HL-60 (cell line): ENCODE data around the gene TFB1M.

Experiments
- DNase-seq, 2 experiments: peaks; one replicate each; pipeline ENCODE4 v3.0.0-alpha.2; 2010 to 2020; ENCODE audit warnings: low read depth in 1 of 2, low spot score in 1 of 2
- H3K27ac ChIP-seq: fragments of 250-450 bp; sonication (Bioruptor Pico); replicated peaks from 2 replicates; pipeline ENCODE4 v1.5.1; 2020; ENCODE audit warnings: mild to moderate bottlenecking, moderate library complexity
- H3K27me3 ChIP-seq: fragments of 250-450 bp; sonication (Bioruptor Pico); 2 replicates; pipeline ENCODE4 v1.5.1; 2021; ENCODE audit warnings: mild to moderate bottlenecking, moderate library complexity; ENCODE audit not compliant: insufficient read depth, poor library complexity, severe bottlenecking
- H3K4me3 ChIP-seq: replicated peaks from 2 replicates; pipeline ENCODE4 v1.5.1; 2011; ENCODE audit warnings: mild to moderate bottlenecking, control low read depth, low read length; ENCODE audit not compliant: insufficient read depth
- GABPA ChIP-seq: IDR thresholded peaks from 2 replicates; pipeline ENCODE4 v1.6.1; 2012; ENCODE audit warnings: low read depth
- POLR2AphosphoS5 ChIP-seq: IDR thresholded peaks from 2 replicates; pipeline ENCODE4 v1.6.1; 2012; ENCODE audit warnings: low read depth
- SPI1 ChIP-seq: IDR thresholded peaks from 2 replicates; pipeline ENCODE4 v1.6.1; 2012; ENCODE audit warnings: low read depth, mild to moderate bottlenecking, borderline replicate concordance
- TF ChIP-seq, protein P1 (sequence below): IDR thresholded peaks from 2 replicates; pipeline ENCODE4 v1.6.1; 2012; ENCODE audit warnings: low read depth; ENCODE audit not compliant: insufficient replicate concordance
- TF ChIP-seq, protein P2 (sequence below): IDR thresholded peaks from one replicate; pipeline ENCODE4 v1.5.1; 2011; ENCODE audit warnings: low read length, control low read depth, inconsistent platforms; ENCODE audit not compliant: insufficient read depth

Gene TFB1M

DNA sequence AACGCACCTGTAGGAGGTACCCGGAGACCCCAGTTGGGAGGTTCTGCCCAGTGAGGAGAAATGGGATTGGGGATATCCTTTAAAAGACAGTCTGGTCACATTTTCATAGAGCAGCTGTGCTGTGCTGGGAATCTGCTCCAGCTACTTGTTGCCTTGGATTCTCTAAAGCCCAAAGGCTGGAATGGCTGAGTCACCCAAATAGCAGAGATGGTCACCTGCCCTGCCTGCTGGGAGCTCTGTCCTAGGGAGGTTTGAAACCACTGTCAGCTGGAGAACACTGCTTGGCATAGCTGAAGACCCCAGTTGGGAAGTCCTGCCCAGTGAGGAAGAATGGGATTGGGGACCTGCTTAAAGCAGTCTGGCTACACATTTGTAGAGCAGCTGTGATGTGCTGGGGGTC is 34.8 kb upstream of the TFB1M start:
- DNase-seq: no peak
- Histone ChIP-seq H3K27ac (no peak overlapping the region), H3K4me3 (no peak overlapping the region), H3K27me3 (no peaks in the 10 kb centered on the region)
- no peak for TF ChIP-seq SPI1
- TF ChIP-seq, protein P1, sequence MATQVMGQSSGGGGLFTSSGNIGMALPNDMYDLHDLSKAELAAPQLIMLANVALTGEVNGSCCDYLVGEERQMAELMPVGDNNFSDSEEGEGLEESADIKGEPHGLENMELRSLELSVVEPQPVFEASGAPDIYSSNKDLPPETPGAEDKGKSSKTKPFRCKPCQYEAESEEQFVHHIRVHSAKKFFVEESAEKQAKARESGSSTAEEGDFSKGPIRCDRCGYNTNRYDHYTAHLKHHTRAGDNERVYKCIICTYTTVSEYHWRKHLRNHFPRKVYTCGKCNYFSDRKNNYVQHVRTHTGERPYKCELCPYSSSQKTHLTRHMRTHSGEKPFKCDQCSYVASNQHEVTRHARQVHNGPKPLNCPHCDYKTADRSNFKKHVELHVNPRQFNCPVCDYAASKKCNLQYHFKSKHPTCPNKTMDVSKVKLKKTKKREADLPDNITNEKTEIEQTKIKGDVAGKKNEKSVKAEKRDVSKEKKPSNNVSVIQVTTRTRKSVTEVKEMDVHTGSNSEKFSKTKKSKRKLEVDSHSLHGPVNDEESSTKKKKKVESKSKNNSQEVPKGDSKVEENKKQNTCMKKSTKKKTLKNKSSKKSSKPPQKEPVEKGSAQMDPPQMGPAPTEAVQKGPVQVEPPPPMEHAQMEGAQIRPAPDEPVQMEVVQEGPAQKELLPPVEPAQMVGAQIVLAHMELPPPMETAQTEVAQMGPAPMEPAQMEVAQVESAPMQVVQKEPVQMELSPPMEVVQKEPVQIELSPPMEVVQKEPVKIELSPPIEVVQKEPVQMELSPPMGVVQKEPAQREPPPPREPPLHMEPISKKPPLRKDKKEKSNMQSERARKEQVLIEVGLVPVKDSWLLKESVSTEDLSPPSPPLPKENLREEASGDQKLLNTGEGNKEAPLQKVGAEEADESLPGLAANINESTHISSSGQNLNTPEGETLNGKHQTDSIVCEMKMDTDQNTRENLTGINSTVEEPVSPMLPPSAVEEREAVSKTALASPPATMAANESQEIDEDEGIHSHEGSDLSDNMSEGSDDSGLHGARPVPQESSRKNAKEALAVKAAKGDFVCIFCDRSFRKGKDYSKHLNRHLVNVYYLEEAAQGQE: no peak
- no peak for TF ChIP-seq GABPA
- TF ChIP-seq, protein P2, sequence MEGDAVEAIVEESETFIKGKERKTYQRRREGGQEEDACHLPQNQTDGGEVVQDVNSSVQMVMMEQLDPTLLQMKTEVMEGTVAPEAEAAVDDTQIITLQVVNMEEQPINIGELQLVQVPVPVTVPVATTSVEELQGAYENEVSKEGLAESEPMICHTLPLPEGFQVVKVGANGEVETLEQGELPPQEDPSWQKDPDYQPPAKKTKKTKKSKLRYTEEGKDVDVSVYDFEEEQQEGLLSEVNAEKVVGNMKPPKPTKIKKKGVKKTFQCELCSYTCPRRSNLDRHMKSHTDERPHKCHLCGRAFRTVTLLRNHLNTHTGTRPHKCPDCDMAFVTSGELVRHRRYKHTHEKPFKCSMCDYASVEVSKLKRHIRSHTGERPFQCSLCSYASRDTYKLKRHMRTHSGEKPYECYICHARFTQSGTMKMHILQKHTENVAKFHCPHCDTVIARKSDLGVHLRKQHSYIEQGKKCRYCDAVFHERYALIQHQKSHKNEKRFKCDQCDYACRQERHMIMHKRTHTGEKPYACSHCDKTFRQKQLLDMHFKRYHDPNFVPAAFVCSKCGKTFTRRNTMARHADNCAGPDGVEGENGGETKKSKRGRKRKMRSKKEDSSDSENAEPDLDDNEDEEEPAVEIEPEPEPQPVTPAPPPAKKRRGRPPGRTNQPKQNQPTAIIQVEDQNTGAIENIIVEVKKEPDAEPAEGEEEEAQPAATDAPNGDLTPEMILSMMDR: no peak
- no peak for TF ChIP-seq POLR2AphosphoS5

DNA sequence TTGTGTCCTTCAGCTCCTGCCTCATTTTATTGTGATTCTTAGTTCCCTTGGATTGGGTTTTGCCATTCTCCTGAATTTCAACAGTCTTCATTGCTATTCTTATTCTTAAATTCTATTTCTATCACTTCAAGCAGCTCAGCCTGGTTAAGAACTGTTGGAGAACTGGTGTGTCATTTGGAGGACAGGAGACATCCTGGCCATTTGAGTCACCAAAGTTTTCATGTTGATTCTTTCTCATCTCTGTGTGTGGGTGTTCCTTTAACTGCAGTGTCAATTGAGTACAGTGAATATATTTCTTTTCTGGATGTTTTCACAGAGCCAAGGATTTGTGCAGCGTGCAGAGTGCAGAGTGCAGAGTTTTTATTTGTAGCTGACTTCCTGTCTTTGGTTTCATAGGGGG is 33.5 kb upstream of the TFB1M start:
- H3K27ac ChIP-seq: no peak overlapping the region
- H3K27me3 ChIP-seq: no peaks in the 10 kb centered on the region

DNA sequence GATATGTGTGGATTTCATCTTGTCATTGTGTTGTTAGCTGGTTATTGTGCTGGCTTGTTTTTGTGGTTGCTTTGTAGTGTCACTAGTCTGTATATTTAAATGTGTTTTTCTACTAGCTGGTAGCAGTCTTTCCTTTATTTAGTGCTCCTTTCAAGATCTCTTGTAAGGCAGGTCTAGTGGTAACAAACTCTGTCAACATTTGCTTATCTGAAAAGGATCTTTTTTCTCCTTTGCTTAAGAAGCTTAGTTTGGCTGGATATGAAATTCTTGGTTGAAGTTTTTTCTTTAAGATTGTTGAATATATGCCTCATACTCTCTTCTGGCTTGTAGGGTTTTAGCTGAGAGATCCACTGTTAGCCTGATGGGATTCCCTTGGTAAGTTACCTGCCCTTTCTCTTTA is 32.7 kb upstream of the TFB1M start:
- Histone ChIP-seq H3K27ac (no peak overlapping the region), H3K27me3 (no peaks in the 10 kb centered on the region), H3K4me3 (no peak overlapping the region)
- no peak for TF ChIP-seq SPI1
- TF ChIP-seq, protein P1: no peak
- TF ChIP-seq GABPA: no peak
- no peak for TF ChIP-seq POLR2AphosphoS5
- DNase-seq: no peak

More for the DNA sequence above, 33.5 kb upstream of the TFB1M start:
- no peak for DNase-seq
- H3K4me3 ChIP-seq: no peak overlapping the region
- TF ChIP-seq SPI1 (no peak), POLR2AphosphoS5 (no peak), GABPA (no peak)
- TF ChIP-seq, protein P2: no peak
- TF ChIP-seq, protein P1: no peak
